Myocyte (in vitro differentiated cells): Measurements from ENCODE around the gene PHC1. TPM values are rescaled to one million over a fixed set of nuclear protein-coding genes. Genes with fewer than 3 reads are reported as not detected.

Experiments
- total RNA-seq: library from RNA; depleted of rRNA; stranded (reverse); fragments of >200 nt; gene quantifications from 2 replicates; pipeline ENCODE4 v1.2.3, GENCODE V29; 2014

The PHC1 gene
- total RNA-seq, 1 donor from 2014 or later = 12.6 TPM

Other genes with a start within 250 kb of the PHC1 start
- gene RIMKLB, start 216.5 kb upstream of the PHC1 start, total RNA-seq = 38.3 and 39.1 TPM in 2 replicates
- not detected in 2 replicates for gene A2ML1, start 91.9 kb upstream of the PHC1 start, total RNA-seq
- gene M6PR, start 35.1 kb downstream of the PHC1 start, total RNA-seq = 148 and 170 TPM in 2 replicates
- 1.0 and 6.0 TPM in 2 replicates for gene KLRG1, start 75.0 kb downstream of the PHC1 start, total RNA-seq
- 0.99 and 18.9 TPM in 2 replicates for gene A2M, start 201.4 kb downstream of the PHC1 start, total RNA-seq